HG03025 (cell line): ENCODE data around the gene BTBD10.
A peak's percentile ranks its signal among the peaks of the same experiment; 100 is the strongest.

Experiments
- ATAC-seq: cut with Tn5 transposase; IDR thresholded peaks from one replicate; pipeline ENCODE4 v1.9.1; 2021; ENCODE audit warnings: mild to moderate bottlenecking, moderate library complexity; ENCODE audit not compliant: unreplicated experiment, low FRiP score

Gene BTBD10

GRCh38 chr11:13343067-13343466 lies 120.0 kb downstream of the BTBD10 start:
- ATAC-seq: peak; percentile 52

- no peak for ATAC-seq
These were observed 122.0 kb downstream of the BTBD10 start for GRCh38 chr11:13341026-13341425.

DNA sequence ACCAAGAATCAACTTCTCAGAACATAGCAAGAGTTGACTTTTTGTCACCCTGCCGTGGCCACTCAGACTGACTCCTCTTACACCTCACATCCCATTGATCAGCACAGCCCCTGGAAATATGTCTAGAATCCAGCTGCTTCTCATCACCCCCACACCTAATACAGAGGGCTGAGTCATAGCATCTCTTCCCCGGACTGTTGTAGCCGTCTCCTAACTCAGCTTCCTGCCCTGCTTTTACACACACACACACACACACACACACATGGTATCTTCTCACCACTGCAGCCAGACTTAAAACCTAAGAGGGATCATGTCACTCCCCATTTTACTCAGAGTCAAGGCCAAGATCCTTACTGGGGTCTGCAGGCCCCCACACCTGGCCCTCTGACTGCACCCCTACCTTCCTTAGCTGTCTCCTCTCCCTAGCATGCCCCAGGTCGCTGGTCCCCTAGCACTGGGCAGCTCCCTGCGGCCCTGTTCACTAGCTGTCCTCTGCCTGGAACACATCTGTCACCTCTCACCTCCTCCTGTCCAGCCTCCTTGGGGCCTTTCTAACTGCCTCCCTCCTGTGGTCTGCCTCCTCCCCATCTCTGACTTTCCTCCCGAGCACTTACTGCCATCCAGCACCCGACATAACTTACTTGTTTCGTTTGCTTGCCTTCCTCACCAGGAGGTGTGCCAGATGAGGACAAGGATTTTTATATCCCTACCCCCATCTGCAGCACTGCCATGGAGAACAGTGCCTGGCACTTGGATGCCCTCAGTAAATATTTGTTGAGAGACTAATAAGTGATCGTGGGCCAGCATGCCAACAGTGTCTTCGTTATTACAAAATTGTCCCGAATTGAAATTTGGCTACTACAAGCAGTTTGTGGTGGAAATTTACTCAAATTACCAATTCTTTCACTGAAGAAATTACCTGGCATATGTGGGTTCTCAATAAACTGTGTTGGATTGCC lies 123.5 kb downstream of the BTBD10 start:
- ATAC-seq: no peak

GRCh38 chr11:13338427-13339069 lies 124.5 kb downstream of the BTBD10 start:
- ATAC-seq: no peak

DNA sequence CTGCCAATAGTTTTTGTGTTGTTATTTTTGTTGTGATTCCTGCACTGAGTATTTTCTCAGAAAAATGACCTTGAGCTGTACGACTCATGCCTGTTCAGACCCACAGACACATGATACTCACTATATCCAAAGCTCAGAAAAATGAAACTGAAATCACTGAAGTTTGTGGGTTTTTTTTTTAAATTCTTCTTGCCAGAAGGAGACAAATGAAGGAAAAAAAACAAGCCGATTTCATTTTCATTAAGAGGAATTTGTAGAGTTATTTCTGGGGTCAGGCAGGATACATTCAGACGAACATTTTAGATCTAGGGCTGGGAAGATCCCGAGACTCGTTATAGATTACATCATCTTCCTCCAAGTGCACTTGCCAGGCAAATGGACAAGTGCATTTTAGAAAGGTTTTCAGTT lies 125.0 kb downstream of the BTBD10 start:
- ATAC-seq: no peak
